Naive thymus-derived CD4-positive, alpha-beta T cell (primary cell): ENCODE measurements around the gene ZNF385D. TPM values are rescaled to one million over a fixed set of nuclear protein-coding genes. Genes with fewer than 3 reads are reported as not detected.

ENCODE experiments used
- ATAC-seq: fragments of 150-1000 bp; cut with Tn5 transposase; 2 replicates; pipeline ENCODE4 v1.10.0; 2021; ENCODE audit warnings: mild to moderate bottlenecking, moderate library complexity
- CTCF ChIA-PET: fragments of 350-600 bp; sonication (Branson Sonifier 250); formaldehyde crosslinking; loops from one replicate; lab custom pipeline; 2021; ENCODE audit warnings: antibody characterized with exemption; lab: Charles Lee
- POLR2A ChIA-PET: fragments of 350-600 bp; sonication (Branson Sonifier 250); formaldehyde crosslinking; loops from one replicate; lab custom pipeline; 2021; ENCODE audit warnings: antibody characterized with exemption, inconsistent platforms; lab: Charles Lee
- DNase-seq, 9 donors: peaks; one replicate each; pipeline versions ENCODE4 v3.0.0 to v3.0.0-alpha.2; 2020 to 2022; ENCODE audit warnings: mixed read lengths in 1 of 9
- H3K27ac ChIP-seq: one replicate; pipeline ENCODE4 v1.7.0; 2013; ENCODE audit warnings: mild to moderate bottlenecking, low read depth, low read length, moderate library complexity
- H3K27me3 ChIP-seq, 2 donors: one replicate each; pipeline ENCODE4 v1.7.0; 2013; ENCODE audit warnings: low read length in 2 of 2, mild to moderate bottlenecking in 2 of 2, moderate library complexity in 2 of 2; ENCODE audit not compliant: control insufficient read depth in 2 of 2, insufficient read depth in 2 of 2
- H3K36me3 ChIP-seq, 3 experiments: 1 replicate in 2 of 3; 2 replicates in 1 of 3; pipeline ENCODE4 v1.7.0; 2013; ENCODE audit warnings: low read length in 3 of 3, mild to moderate bottlenecking in 3 of 3, moderate library complexity in 1 of 3; ENCODE audit not compliant: insufficient read depth in 3 of 3, control insufficient read depth in 2 of 3
- H3K4me1 ChIP-seq, 2 donors: one replicate each; pipeline ENCODE4 v1.7.0; 2013; ENCODE audit warnings: low read length in 2 of 2, mild to moderate bottlenecking in 2 of 2, moderate library complexity in 1 of 2; ENCODE audit not compliant: control insufficient read depth in 2 of 2, insufficient read depth in 2 of 2
- H3K4me3 ChIP-seq: 2 replicates; pipeline ENCODE4 v1.7.0; 2013; ENCODE audit warnings: mild to moderate bottlenecking, low read length
- H3K9me3 ChIP-seq, 3 experiments: 1 replicate in 2 of 3; 2 replicates in 1 of 3; pipeline ENCODE4 v1.7.0; 2013; ENCODE audit warnings: low read length in 3 of 3; ENCODE audit not compliant: control insufficient read depth in 2 of 3
- H3K27ac Mint-ChIP-seq, 9 donors: one replicate each; pipeline ENCODE4 v1.8.0; 2020 to 2022; ENCODE audit warnings: mixed read lengths in 9 of 9, mild to moderate bottlenecking in 8 of 9, moderate library complexity in 5 of 9, inconsistent platforms in 2 of 9
- H3K27me3 Mint-ChIP-seq, 5 donors: one replicate each; pipeline ENCODE4 v1.8.0; 2021 to 2022; ENCODE audit warnings: mixed read lengths in 5 of 5, mild to moderate bottlenecking in 1 of 5
- H3K36me3 Mint-ChIP-seq, 5 donors: one replicate each; pipeline ENCODE4 v1.8.0; 2020 to 2022; ENCODE audit warnings: mixed read lengths in 5 of 5, mild to moderate bottlenecking in 3 of 5, inconsistent platforms in 1 of 5
- H3K4me1 Mint-ChIP-seq, 7 donors: one replicate each; pipeline ENCODE4 v1.8.0; 2020 to 2022; ENCODE audit warnings: mixed read lengths in 7 of 7, mild to moderate bottlenecking in 3 of 7, inconsistent platforms in 1 of 7
- H3K4me3 Mint-ChIP-seq, 10 donors: one replicate each; pipeline ENCODE4 v1.8.0; 2020 to 2022; ENCODE audit warnings: mild to moderate bottlenecking in 10 of 10, mixed read lengths in 10 of 10, moderate library complexity in 6 of 10, inconsistent platforms in 2 of 10
- H3K9me3 Mint-ChIP-seq, 11 donors: one replicate each; pipeline ENCODE4 v1.8.0; 2020 to 2022; ENCODE audit warnings: mixed read lengths in 11 of 11, mild to moderate bottlenecking in 4 of 11, inconsistent platforms in 1 of 11, moderate library complexity in 1 of 11
- intact Hi-C, 2 donors: fragments of 100-400 bp; cut with micrococcal nuclease; formaldehyde crosslinking; loops; one replicate each; pipeline ENCODE4 v1.15.1; 2023
- polyA plus RNA-seq, 2 donors: library from polyadenylated mRNA; unstranded; fragments of 300-500 nt; fragmentation: Illumina TruSeq; gene quantifications; one replicate each; pipeline ENCODE4 v1.2.3, GENCODE V29; 2021
- total RNA-seq, 6 experiments: library from RNA in 5 of 6; stranded (reverse) in 5 of 6; gene quantifications; 1 replicate in 5 of 6; 2 replicates in 1 of 6; pipeline ENCODE4 v1.2.3 and lab custom pipeline; 2021 to 2026

Gene ZNF385D
- total and polyA plus RNA-seq, 7 experiments from 2014 or later = 0.03 to 1.1 TPM; not detected in 5

DNA sequence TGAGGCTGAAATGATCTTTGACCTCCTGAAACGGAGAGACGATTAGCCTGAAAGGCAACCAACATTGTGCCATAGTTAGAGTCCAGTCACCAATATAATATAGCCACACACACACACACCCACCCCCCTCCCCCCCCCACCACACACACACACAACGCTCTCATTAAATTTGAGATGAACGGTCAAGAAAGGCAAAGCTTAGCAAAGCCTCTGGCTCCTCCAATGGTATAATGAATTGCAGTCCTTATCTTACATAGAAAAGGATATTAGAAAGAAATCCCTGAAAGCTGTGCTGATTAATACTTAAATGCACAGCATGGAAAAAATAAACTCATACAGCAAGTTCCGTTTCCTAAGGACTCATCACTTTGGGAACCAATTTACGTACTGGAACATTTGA, 876 bp upstream of the ZNF385D start:
- intact Hi-C loops = no loop called here
- ATAC-seq (no peak), DNase-seq (no peak)
- H3K27me3 ChIP-seq = no peaks in the 10 kb centered on the region
- H3K27ac ChIP-seq = no peak overlapping the region
- ChIA-PET CTCF (no interaction called here), POLR2A (no interaction called here)
- no peaks in the 10 kb centered on the region for H3K9me3 ChIP-seq
- H3K36me3 Mint-ChIP-seq = peaks cover 0 to 6% (median 0%) of the 10 kb centered on the region in 5 donors
- no peak overlapping the region for H3K4me3 ChIP-seq
- peaks cover 5 to 20% (median 6%) of the 10 kb centered on the region in 5 donors for H3K27me3 Mint-ChIP-seq
- peaks cover 0 to 11% (median 3%) of the 10 kb centered on the region in 11 donors for H3K9me3 Mint-ChIP-seq
- H3K36me3 ChIP-seq = no peaks in the 10 kb centered on the region
- no peak overlapping the region for H3K27ac Mint-ChIP-seq
- H3K4me1 Mint-ChIP-seq = no peaks in the 10 kb centered on the region
- H3K4me3 Mint-ChIP-seq = no peak overlapping the region
- H3K4me1 ChIP-seq = no peaks in the 10 kb centered on the region

DNA sequence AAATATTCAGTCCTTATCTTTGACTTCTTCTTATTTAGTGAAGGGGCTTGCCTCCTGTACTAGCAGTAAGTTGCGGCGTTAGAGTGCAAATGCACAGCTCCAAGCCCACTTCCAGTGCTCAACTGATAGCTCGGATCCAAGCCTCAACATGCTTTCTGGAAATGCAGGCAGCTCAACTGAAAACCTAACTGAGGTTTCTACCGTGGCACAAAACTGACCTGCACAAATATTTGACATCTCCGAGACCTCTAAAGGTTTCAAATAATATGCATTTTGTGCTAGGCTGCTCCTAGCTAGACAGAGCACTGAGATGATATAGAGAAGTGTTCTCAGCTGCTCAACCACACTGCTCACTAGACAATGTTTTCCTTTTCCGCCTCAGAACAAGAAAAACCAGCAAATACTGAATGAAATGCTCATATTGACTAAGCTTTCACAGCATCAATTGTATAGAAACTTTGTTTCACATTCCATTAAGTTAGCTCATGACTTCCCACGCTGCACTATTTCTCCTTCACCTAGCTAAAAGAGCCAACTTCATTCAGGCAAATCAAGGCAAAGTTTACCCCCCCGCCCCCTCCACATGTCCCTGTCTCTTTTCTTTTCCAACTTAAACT, 822 bp downstream of the ZNF385D start:
- peaks cover 5 to 20% (median 6%) of the 10 kb centered on the region in 5 donors for H3K27me3 Mint-ChIP-seq
- POLR2A ChIA-PET = no interaction called here

DNA sequence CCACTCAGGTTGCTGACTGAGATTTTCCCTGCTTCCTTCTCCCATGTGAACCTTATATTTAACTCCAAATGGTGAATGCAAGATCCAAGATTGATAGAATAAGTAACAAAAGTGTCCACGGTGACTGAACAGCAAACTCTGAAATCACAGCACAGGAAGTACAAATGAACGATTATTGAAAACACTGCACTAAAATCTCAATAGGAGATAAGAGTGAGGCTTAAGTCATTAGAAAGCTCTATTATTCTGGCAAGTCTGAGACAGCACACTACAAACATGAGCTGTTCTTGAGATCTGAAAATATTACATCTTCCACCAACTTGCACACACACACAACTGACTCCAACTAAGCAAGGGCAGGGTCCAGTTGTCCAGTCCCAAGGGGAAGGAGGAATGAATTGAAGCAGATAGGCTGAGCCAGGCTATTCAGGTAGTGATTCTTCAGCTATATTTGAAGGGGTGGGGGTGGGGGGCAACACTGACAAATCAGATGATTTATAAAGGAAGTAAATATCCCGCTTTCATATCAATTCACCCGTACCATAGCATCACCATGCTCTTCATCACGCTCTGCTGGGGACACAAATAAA, 2.9 kb downstream of the ZNF385D start:
- intact Hi-C loops = no loop called here
- no peaks in the 10 kb centered on the region for H3K4me1 Mint-ChIP-seq
- POLR2A ChIA-PET = no interaction called here

More for the DNA sequence above, 822 bp downstream of the ZNF385D start:
- Mint-ChIP-seq H3K4me3 (no peak overlapping the region), H3K4me1 (no peaks in the 10 kb centered on the region), H3K27ac (no peak overlapping the region), H3K36me3 (peaks cover 0 to 6% (median 0%) of the 10 kb centered on the region in 5 donors), H3K9me3 (peaks cover 0 to 7% (median 0%) of the 10 kb centered on the region in 11 donors)
- Histone ChIP-seq H3K36me3 (no peaks in the 10 kb centered on the region), H3K27ac (no peak overlapping the region), H3K4me3 (no peak overlapping the region), H3K4me1 (no peaks in the 10 kb centered on the region), H3K9me3 (no peaks in the 10 kb centered on the region), H3K27me3 (no peaks in the 10 kb centered on the region)
- ATAC-seq (no peak), DNase-seq (no peak)
- CTCF ChIA-PET = no interaction called here
- intact Hi-C loops = no loop called here

DNA sequence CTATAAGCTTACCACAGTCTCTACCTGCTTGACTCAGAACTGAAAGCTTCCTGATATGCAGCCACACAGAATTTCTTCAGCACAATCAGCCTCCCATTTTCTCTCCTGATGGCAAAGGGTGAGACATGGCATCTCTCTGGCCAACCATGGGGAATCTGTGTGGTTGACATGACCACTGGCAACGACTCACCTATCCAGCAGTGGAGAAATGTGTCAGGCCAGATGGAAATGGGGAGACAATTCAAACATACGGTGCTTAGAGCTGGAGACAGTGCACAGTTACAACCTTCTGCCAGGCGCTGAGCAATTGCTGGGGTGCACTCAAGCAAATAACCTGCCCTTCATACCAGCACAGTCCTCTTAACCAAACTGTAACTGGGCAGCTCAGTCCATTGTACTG, 3.6 kb downstream of the ZNF385D start:
- Histone ChIP-seq H3K4me3 (no peak overlapping the region), H3K36me3 (no peaks in the 10 kb centered on the region), H3K9me3 (no peaks in the 10 kb centered on the region), H3K27me3 (no peaks in the 10 kb centered on the region), H3K4me1 (no peaks in the 10 kb centered on the region), H3K27ac (no peak overlapping the region)
- Mint-ChIP-seq H3K36me3 (peaks cover 0 to 6% (median 0%) of the 10 kb centered on the region in 5 donors), H3K4me3 (no peak overlapping the region), H3K4me1 (no peaks in the 10 kb centered on the region), H3K9me3 (peaks cover 0 to 14% (median 1%) of the 10 kb centered on the region in 11 donors), H3K27me3 (peaks cover 5 to 20% (median 6%) of the 10 kb centered on the region in 5 donors), H3K27ac (no peak overlapping the region)
- no peak for ATAC-seq
- CTCF ChIA-PET = interaction anchor here (0.5 kb wide), 1 partner anchor 332 kb away, joined by 4 read pairs; no protein-coding TSS in a partner anchor
- DNase-seq = no peak
- POLR2A ChIA-PET = no interaction called here
- intact Hi-C loops = no loop called here

More for the DNA sequence above, 2.9 kb downstream of the ZNF385D start:
- CTCF ChIA-PET = no interaction called here
- no peaks in the 10 kb centered on the region for H3K9me3 ChIP-seq
- Mint-ChIP-seq H3K27ac (no peak overlapping the region), H3K9me3 (peaks cover 0 to 8% (median 0%) of the 10 kb centered on the region in 11 donors), H3K36me3 (peaks cover 0 to 6% (median 0%) of the 10 kb centered on the region in 5 donors), H3K4me3 (no peak overlapping the region), H3K27me3 (peaks cover 5 to 20% (median 6%) of the 10 kb centered on the region in 5 donors)
- H3K4me3 ChIP-seq = no peak overlapping the region
- H3K27ac ChIP-seq = no peak overlapping the region
- ATAC-seq = no peak
- H3K36me3 ChIP-seq = no peaks in the 10 kb centered on the region
- no peak for DNase-seq
- H3K27me3 ChIP-seq = no peaks in the 10 kb centered on the region
- H3K4me1 ChIP-seq = no peaks in the 10 kb centered on the region

DNA sequence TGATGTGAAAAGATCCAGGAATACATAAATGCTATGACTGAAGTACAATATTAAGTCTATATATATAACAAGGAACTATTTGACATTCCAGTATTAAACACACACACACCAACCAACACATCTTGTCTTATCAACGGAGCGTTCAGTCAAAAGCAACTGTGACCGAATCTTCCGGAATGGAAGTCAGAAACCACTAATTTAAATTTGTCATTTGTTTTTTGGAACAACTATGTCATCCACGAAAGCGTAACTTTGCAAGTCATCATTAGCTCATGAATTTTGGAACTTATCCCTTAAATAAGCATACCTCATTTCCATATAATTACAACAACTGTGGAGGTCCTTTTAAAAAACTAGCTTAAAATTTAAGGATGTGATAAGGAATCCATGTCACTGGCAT, 5.0 kb downstream of the ZNF385D start:
- Mint-ChIP-seq H3K36me3 (peaks cover 0 to 6% (median 0%) of the 10 kb centered on the region in 5 donors), H3K4me3 (no peak overlapping the region), H3K27ac (no peak overlapping the region), H3K27me3 (peaks cover 5 to 16% (median 6%) of the 10 kb centered on the region in 5 donors), H3K4me1 (no peaks in the 10 kb centered on the region), H3K9me3 (peaks cover 0 to 19% (median 4%) of the 10 kb centered on the region in 11 donors)
- DNase-seq (no peak), ATAC-seq (no peak)
- Histone ChIP-seq H3K4me3 (no peak overlapping the region), H3K36me3 (no peaks in the 10 kb centered on the region), H3K9me3 (no peaks in the 10 kb centered on the region), H3K4me1 (no peaks in the 10 kb centered on the region), H3K27me3 (no peaks in the 10 kb centered on the region), H3K27ac (no peak overlapping the region)
- POLR2A ChIA-PET = no interaction called here
- intact Hi-C loops = no loop called here
- CTCF ChIA-PET = no interaction called here

- no peak overlapping the region for H3K4me3 Mint-ChIP-seq
- POLR2A ChIA-PET = no interaction called here
- ATAC-seq (no peak), DNase-seq (no peak)
- intact Hi-C loops = no loop called here
- CTCF ChIA-PET = no interaction called here
- H3K4me3 ChIP-seq = no peak overlapping the region
- H3K27ac ChIP-seq = no peak overlapping the region
- H3K36me3 Mint-ChIP-seq = no peaks in the 10 kb centered on the region
- no peaks in the 10 kb centered on the region for H3K27me3 ChIP-seq
- H3K27me3 Mint-ChIP-seq = peaks cover 0 to 7% (median 0%) of the 10 kb centered on the region in 5 donors
- H3K4me1 ChIP-seq = no peaks in the 10 kb centered on the region
- H3K36me3 ChIP-seq = no peaks in the 10 kb centered on the region
- no peaks in the 10 kb centered on the region for H3K9me3 ChIP-seq
- peaks cover 0 to 19% (median 4%) of the 10 kb centered on the region in 11 donors for H3K9me3 Mint-ChIP-seq
- H3K27ac Mint-ChIP-seq = no peak overlapping the region
- no peaks in the 10 kb centered on the region for H3K4me1 Mint-ChIP-seq
Observed at GRCh38 chr3:21744793-21745192, 6.2 kb downstream of the ZNF385D start.
